Inflammatory macrophage (primary cell): Measurements from ENCODE around the gene SKIC2.
"Not testable (repeated sequence)": the region's sequence is repeated elsewhere in the genome, so short reads cannot be mapped to it uniquely, and the experiment has no call there.

ENCODE experiments used
- DNase-seq, 2 donors: peaks; one replicate each; pipeline ENCODE4 v3.0.0-alpha.2; 2020 to 2022

The SKIC2 gene

GRCh38 chr6:31969712-31970603, 11.0 kb downstream of the SKIC2 start:
- DNase-seq: no peak

GRCh38 chr6:31970604-31971271, 11.8 kb downstream of the SKIC2 start:
- no peak for DNase-seq

- no peak for DNase-seq
These were observed 12.5 kb downstream of the SKIC2 start for GRCh38 chr6:31971279-31971992.

- DNase-seq: peak; percentile 97 to 99
These were observed 13.2 kb downstream of the SKIC2 start, which contains the start of gene DXO for GRCh38 chr6:31971993-31972708. Gene DXO, minus strand, starts transcription at chr6:31972138. Its CDS starts 463 bp downstream, at chr6:31971675.

GRCh38 chr6:31972709-31973350, 13.9 kb downstream of the SKIC2 start:
- DNase-seq: no peak

- DNase-seq: not testable (repeated sequence)
These were observed 17.1 kb downstream of the SKIC2 start for GRCh38 chr6:31976065-31976464.

- no peak for DNase-seq
These were observed 18.9 kb downstream of the SKIC2 start for GRCh38 chr6:31977816-31978431.

- DNase-seq: no peak
These were observed 19.9 kb downstream of the SKIC2 start for GRCh38 chr6:31978831-31979230.

GRCh38 chr6:31979238-31979898, 20.4 kb downstream of the SKIC2 start:
- DNase-seq: no peak

- DNase-seq: not testable (repeated sequence)
These were observed 21.4 kb downstream of the SKIC2 start for GRCh38 chr6:31980195-31980876.

- not testable (repeated sequence) for DNase-seq
These were observed 22.0 kb downstream of the SKIC2 start for GRCh38 chr6:31980998-31981397.

GRCh38 chr6:31981744-31982143, 22.8 kb downstream of the SKIC2 start, which contains the start of gene C4A:
Gene C4A, plus strand, starts transcription at chr6:31982057. Its CDS starts 51 bp downstream, at chr6:31982108.
- not testable (repeated sequence) for DNase-seq

GRCh38 chr6:31989363-31989762, 30.4 kb downstream of the SKIC2 start:
- DNase-seq: not testable (repeated sequence)

GRCh38 chr6:31994421-31994820, 35.4 kb downstream of the SKIC2 start:
- DNase-seq: not testable (repeated sequence)

- DNase-seq: not testable (repeated sequence)
These were observed 37.4 kb downstream of the SKIC2 start for GRCh38 chr6:31996385-31996784.

- DNase-seq: not testable (repeated sequence)
These were observed 43.7 kb downstream of the SKIC2 start for GRCh38 chr6:32002546-32003268.

GRCh38 chr6:32003301-32003700, 44.3 kb downstream of the SKIC2 start:
- DNase-seq: not testable (repeated sequence)

GRCh38 chr6:32004393-32004792, 45.4 kb downstream of the SKIC2 start:
- not testable (repeated sequence) for DNase-seq

GRCh38 chr6:32004864-32005537, 46.0 kb downstream of the SKIC2 start:
- not testable (repeated sequence) for DNase-seq
